ENCODE data around the gene BACE2.

The BACE2 gene

DNA sequence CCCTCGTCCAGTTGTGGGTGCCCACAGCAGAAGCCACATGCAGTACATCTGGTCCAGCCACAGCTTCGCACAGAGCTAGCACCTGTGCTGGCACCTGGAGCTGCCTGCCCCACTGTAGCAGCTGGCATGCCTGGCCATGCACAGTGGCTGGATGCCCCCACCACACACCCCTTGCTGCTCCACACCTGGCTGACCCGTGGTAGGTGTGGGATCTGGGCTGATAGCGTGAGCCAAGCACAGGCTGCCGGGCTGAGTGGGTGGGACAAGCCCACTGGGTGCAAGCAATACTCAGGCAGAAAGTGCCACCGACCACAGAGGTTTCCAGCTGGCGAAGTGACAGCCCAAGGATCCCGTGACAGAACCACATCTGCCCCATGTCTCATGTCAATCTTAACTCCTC lies 30.6 kb upstream of the BACE2 start:
- no peak overlapping the region for H3K27ac ChIP-seq (ENCODE audit: low read depth, low read length)
- no peak overlapping the region for H3K4me3 ChIP-seq (ENCODE audit: low read depth, low read length)
- H3K36me3 ChIP-seq (ENCODE audit: control insufficient read depth, insufficient read depth, low read length), result no peaks in the 10 kb centered on the region
- no peaks in the 10 kb centered on the region for H3K4me1 ChIP-seq (ENCODE audit: control insufficient read depth, insufficient read depth, low read length)
- no peak overlapping the region for H3K9ac ChIP-seq (ENCODE audit: low read length)
- H3K27me3 ChIP-seq (ENCODE audit: control insufficient read depth, insufficient read depth, low read length), result no peaks in the 10 kb centered on the region
- H3K9me3 ChIP-seq (ENCODE audit: control insufficient read depth, insufficient read depth, low read depth, low read length), result peaks cover 14% of the 10 kb centered on the region; the same call in 1 of the 2 replicates

DNA sequence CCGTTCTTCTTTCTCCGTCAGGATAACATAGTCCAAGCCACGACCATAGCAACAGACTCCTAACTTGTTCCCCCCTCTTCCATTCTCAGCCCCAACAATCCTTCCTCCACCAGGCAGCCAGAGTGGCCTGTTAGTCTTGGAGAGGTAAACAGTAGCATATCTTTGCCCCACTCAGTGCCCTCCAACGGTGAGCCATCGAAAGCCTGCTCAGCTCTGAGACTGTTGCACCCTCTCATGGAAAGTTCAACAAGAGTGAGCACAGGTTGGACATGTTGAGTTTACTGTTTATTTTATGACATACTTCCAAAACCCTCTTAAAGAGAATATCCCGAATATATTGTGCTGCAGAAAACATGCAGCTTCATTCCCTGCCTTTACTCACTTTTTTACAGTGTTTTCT lies 30.1 kb upstream of the BACE2 start:
- Histone ChIP-seq H3K9ac (ENCODE audit: low read length) (no peak overlapping the region), H3K36me3 (ENCODE audit: control insufficient read depth, insufficient read depth, low read length) (no peaks in the 10 kb centered on the region), H3K4me1 (ENCODE audit: control insufficient read depth, insufficient read depth, low read length) (no peaks in the 10 kb centered on the region), H3K27me3 (ENCODE audit: control insufficient read depth, insufficient read depth, low read length) (no peaks in the 10 kb centered on the region), H3K27ac (ENCODE audit: low read depth, low read length) (no peak overlapping the region), H3K4me3 (ENCODE audit: low read depth, low read length) (no peak overlapping the region), H3K9me3 (ENCODE audit: control insufficient read depth, insufficient read depth, low read depth, low read length) (peaks cover 14% of the 10 kb centered on the region; the same call in 1 of the 2 replicates)

DNA sequence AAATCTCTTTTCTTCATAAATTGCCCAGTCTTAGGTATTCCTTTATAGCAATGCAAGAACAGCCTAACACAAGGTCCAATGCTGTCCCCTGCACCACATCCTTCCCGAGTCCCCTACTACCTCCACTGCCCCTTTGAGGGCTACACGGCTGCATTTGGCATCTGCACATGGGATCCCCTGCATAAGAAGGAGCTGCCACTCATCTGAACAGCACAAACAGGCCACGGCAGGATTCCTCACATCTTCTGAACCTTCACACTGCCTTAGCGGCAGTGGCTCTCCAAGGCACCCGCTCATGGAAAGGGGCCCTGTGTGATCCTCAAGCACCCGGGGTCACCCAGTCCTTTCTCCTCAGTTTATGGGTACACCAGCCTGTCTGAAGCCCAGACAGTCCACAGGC lies 29.2 kb upstream of the BACE2 start:
- no peaks in the 10 kb centered on the region for H3K27me3 ChIP-seq (ENCODE audit: control insufficient read depth, insufficient read depth, low read length)
- no peak overlapping the region for H3K27ac ChIP-seq (ENCODE audit: low read depth, low read length)
- no peaks in the 10 kb centered on the region for H3K4me1 ChIP-seq (ENCODE audit: control insufficient read depth, insufficient read depth, low read length)
- peaks cover 14% of the 10 kb centered on the region; the same call in 1 of the 2 replicates for H3K9me3 ChIP-seq (ENCODE audit: control insufficient read depth, insufficient read depth, low read depth, low read length)
- no peaks in the 10 kb centered on the region for H3K36me3 ChIP-seq (ENCODE audit: control insufficient read depth, insufficient read depth, low read length)
- no peak overlapping the region for H3K9ac ChIP-seq (ENCODE audit: low read length)
- no peak overlapping the region for H3K4me3 ChIP-seq (ENCODE audit: low read depth, low read length)

DNA sequence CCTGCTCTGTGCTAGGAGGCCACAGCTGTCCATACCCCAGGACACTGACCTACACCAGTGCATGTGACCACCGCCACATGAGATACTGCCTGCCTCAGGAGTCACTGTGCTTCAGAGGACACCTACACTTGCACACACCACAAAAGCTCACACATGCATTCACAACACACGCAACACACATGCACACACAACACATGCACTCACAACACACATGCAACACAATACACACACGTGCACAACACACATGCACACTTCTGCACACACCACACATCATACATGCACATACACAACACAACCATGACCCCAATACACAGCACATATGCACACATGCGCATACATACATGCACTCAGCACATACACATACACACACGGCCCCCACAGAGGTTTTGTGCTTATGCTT lies 28.7 kb upstream of the BACE2 start:
- Histone ChIP-seq H3K4me3 (ENCODE audit: low read depth, low read length) (no peak overlapping the region), H3K27ac (ENCODE audit: low read depth, low read length) (no peak overlapping the region), H3K36me3 (ENCODE audit: control insufficient read depth, insufficient read depth, low read length) (no peaks in the 10 kb centered on the region), H3K9ac (ENCODE audit: low read length) (no peak overlapping the region), H3K4me1 (ENCODE audit: control insufficient read depth, insufficient read depth, low read length) (no peaks in the 10 kb centered on the region), H3K9me3 (ENCODE audit: control insufficient read depth, insufficient read depth, low read depth, low read length) (peaks cover 14% of the 10 kb centered on the region; the same call in 1 of the 2 replicates), H3K27me3 (ENCODE audit: control insufficient read depth, insufficient read depth, low read length) (no peaks in the 10 kb centered on the region)

DNA sequence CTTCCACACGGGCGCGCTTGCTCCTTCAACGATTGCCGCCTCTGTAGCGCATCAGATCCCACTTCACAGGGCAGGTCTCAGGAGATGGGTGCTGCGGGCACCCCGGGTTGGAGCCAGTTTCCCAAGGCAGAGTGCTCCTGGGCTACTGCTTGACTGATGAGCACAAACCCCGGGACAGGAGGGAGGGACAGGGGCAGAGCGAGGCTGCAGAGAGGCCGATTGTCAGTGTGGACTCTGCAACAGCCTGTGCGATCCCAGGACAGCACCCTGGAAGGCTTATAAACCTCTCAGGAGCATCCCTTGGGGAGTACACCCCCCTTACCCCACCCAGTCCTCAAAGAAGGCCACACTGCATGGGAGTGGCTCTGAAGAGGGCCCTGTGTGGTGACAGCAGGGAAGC lies 28.0 kb upstream of the BACE2 start:
- Histone ChIP-seq H3K36me3 (ENCODE audit: control insufficient read depth, insufficient read depth, low read length) (no peaks in the 10 kb centered on the region), H3K9ac (ENCODE audit: low read length) (no peak overlapping the region), H3K9me3 (ENCODE audit: control insufficient read depth, insufficient read depth, low read depth, low read length) (peaks cover 14% of the 10 kb centered on the region; the same call in 1 of the 2 replicates), H3K4me1 (ENCODE audit: control insufficient read depth, insufficient read depth, low read length) (no peaks in the 10 kb centered on the region), H3K27me3 (ENCODE audit: control insufficient read depth, insufficient read depth, low read length) (0 out of 2 replicates have a peak, but pooled peaks cover 1% of the 10 kb centered on the region), H3K27ac (ENCODE audit: low read depth, low read length) (no peak overlapping the region), H3K4me3 (ENCODE audit: low read depth, low read length) (no peak overlapping the region)

DNA sequence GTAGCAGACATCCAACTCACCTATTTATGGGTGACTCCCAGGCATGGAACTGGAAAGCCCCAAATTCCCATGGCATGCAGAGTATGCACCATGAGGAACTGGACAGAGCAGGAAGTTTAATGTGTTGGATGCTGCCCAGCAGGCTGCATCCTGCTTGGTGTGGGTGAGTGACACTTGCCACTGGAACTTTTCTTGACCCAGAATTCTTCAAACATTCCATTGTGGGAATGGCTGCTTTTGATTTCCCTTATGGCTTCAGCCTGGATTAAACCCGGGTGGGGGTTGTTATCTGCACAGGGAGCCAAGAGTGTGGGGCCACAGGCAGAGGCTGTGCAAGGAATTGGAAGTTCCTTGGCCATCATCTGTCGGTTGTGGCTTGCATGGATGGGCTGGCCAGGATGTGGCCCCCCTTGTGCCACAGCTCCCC lies 26.9 kb upstream of the BACE2 start:
- H3K9me3 ChIP-seq (ENCODE audit: control insufficient read depth, insufficient read depth, low read depth, low read length), result peaks cover 14% of the 10 kb centered on the region; the same call in 1 of the 2 replicates
- H3K27ac ChIP-seq (ENCODE audit: low read depth, low read length), result no peak overlapping the region
- no peak overlapping the region for H3K9ac ChIP-seq (ENCODE audit: low read length)
- H3K4me1 ChIP-seq (ENCODE audit: control insufficient read depth, insufficient read depth, low read length), result no peaks in the 10 kb centered on the region
- H3K36me3 ChIP-seq (ENCODE audit: control insufficient read depth, insufficient read depth, low read length), result no peaks in the 10 kb centered on the region
- H3K4me3 ChIP-seq (ENCODE audit: low read depth, low read length), result no peak overlapping the region
- H3K27me3 ChIP-seq (ENCODE audit: control insufficient read depth, insufficient read depth, low read length), result 0 out of 2 replicates have a peak, but pooled peaks cover 4% of the 10 kb centered on the region

DNA sequence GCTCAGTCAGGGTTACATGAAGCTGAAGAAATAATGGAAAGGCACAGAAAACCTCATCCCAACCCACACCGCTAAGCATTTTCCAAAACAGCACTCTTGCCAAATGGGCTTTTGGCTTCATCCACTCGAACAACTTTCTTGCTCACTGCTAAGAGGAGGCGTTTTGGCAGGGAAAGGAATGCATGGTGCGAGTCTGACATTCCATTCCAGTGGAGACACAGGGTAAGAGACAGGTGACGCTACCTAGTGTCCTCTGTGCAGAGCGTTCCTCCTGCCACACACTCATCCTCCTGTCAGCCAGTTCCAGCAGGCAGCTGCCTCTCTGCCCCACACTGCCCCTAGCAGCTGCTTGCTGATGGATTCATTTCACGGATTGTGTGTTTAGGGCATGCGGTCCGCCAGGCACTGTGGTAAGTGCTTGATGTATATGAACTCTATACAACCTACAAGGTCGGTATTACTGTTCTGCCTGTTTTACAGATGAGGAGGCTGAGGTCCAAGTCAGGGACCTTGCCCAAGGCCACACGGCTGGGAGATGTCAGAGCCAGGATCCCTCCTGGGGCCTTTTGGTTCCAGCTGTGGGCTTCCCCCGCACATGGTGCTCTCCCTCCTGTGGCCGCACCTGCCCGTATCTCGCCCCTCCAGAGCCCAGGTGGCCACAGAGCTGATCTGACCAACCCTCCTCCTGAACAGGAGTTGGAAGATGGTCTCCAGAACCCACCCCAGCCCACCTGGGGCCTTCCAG lies 25.7 kb upstream of the BACE2 start:
- Histone ChIP-seq H3K36me3 (ENCODE audit: control insufficient read depth, insufficient read depth, low read length) (no peaks in the 10 kb centered on the region), H3K9me3 (ENCODE audit: control insufficient read depth, insufficient read depth, low read depth, low read length) (peaks cover 5% of the 10 kb centered on the region; the same call in 1 of the 2 replicates), H3K4me3 (ENCODE audit: low read depth, low read length) (no peak overlapping the region), H3K4me1 (ENCODE audit: control insufficient read depth, insufficient read depth, low read length) (peaks cover 4% of the 10 kb centered on the region; the same call in 1 of the 2 replicates), H3K27ac (ENCODE audit: low read depth, low read length) (no peak overlapping the region), H3K27me3 (ENCODE audit: control insufficient read depth, insufficient read depth, low read length) (0 out of 2 replicates have a peak, but pooled peaks cover 4% of the 10 kb centered on the region), H3K9ac (ENCODE audit: low read length) (no peak overlapping the region)

DNA sequence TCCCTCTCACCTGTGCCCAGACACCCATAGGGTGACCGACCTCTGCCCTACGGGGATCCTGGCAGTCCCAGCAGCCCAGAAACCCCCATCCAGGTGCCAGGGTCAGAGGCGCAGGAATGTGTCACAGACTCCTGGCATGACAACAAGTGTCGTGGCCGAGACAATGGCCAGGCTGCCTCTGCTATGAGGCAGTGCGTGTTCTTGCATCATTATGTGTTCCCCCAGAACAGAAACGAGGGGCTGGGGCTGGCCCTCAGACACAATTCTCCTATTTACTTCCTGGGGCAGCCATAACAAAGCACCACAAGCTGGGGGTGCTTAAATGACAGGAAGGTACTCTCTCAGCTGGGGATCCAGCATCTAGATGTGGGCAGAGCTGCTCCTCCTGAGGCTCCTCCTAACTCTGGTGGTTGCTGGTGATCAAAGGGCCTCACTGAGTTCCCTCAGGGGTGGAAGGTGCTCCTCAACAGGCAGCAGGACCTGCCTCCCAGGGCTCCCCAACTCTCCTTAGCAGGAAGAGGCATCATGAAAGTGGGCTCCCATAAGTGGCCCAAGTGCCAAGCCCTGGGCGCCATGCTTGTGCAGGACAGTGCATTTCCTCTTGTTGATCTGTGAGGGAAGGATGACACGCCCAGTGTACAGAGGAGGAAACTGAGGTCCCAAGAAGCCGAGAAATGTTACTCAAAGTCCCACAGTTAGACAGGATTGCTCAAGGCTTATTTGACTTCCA lies 24.2 kb upstream of the BACE2 start:
- H3K27ac ChIP-seq (ENCODE audit: low read depth, low read length), result no peak overlapping the region

DNA sequence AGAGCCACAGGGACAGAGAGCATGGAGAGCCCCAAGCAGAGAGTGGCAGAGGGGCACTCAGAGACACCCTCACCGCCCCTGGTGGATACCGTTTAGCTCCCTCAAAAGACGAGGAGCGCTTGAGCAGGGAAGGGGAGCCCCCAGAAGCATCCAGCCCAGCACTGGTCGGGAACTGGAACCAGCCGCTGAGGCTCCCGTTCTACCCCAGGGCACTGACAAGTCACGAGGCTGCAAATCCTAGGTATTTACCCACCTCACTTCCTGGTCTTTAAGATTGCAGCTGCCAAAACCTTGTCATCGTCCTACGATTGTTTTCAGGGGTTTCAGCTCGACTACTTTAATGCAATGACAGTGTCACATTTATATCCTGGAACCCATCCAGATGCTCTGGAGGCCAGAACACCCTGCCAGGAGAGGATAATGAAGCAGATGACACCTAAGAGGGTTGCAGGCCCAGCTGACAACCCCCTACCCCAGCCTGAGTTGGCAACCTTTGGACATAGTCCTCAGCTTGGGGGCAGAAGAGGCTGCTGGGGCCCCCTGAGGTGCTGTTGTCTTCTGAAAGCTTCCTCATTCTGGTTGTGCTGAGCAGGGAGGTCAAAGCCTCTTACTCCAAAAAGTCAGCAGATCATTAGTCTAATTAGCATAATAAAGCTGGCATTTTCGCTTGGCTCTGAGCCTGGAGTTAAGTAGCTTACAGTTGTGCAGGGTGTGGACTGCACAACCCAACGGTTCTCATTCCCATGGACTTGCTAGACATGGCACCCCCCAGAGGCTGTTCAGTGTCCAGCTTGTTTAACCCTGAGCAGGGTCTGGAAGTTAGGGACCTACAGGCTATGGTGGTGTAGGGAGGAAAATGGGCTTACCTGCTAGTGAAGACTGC lies 20.6 kb upstream of the BACE2 start:
- H3K36me3 ChIP-seq (ENCODE audit: control insufficient read depth, insufficient read depth, low read length), result no peaks in the 10 kb centered on the region
- no peak overlapping the region for H3K4me3 ChIP-seq (ENCODE audit: low read depth, low read length)
- H3K4me1 ChIP-seq (ENCODE audit: control insufficient read depth, insufficient read depth, low read length), result peaks cover 16% of the 10 kb centered on the region
- no peak overlapping the region for H3K9ac ChIP-seq (ENCODE audit: low read length)
- no peak overlapping the region for H3K27ac ChIP-seq (ENCODE audit: low read depth, low read length)
- H3K9me3 ChIP-seq (ENCODE audit: control insufficient read depth, insufficient read depth, low read depth, low read length), result no peaks in the 10 kb centered on the region
- peaks cover 31% of the 10 kb centered on the region for H3K27me3 ChIP-seq (ENCODE audit: control insufficient read depth, insufficient read depth, low read length)

More for the DNA sequence above, 24.2 kb upstream of the BACE2 start:
- H3K4me1 ChIP-seq (ENCODE audit: control insufficient read depth, insufficient read depth, low read length), result peaks cover 16% of the 10 kb centered on the region
- H3K9me3 ChIP-seq (ENCODE audit: control insufficient read depth, insufficient read depth, low read depth, low read length), result no peaks in the 10 kb centered on the region
- H3K9ac ChIP-seq (ENCODE audit: low read length), result no peak overlapping the region
- no peak overlapping the region for H3K4me3 ChIP-seq (ENCODE audit: low read depth, low read length)
- H3K27me3 ChIP-seq (ENCODE audit: control insufficient read depth, insufficient read depth, low read length), result peaks cover 12% of the 10 kb centered on the region
- H3K36me3 ChIP-seq (ENCODE audit: control insufficient read depth, insufficient read depth, low read length), result no peaks in the 10 kb centered on the region

DNA sequence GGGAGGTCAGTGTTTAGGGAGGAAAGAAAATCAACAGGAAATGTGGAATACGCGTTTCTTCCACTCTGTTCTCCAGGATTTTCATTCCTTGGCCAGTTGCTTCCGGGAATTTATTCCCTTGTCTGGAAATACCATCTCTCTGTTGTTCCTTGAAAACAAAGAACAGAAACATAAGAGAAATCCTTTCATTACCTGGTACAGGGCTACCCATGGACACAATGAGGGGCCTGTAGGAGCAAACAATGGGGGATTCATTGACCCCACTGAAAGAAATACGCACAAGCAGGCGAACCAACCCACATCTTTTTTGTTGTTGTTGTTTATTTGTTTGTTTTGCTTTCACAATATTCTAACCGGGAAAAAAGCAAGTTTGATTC lies 20.0 kb upstream of the BACE2 start:
- Histone ChIP-seq H3K9me3 (ENCODE audit: control insufficient read depth, insufficient read depth, low read depth, low read length) (no peaks in the 10 kb centered on the region), H3K27ac (ENCODE audit: low read depth, low read length) (no peak overlapping the region), H3K4me1 (ENCODE audit: control insufficient read depth, insufficient read depth, low read length) (peaks cover 16% of the 10 kb centered on the region), H3K36me3 (ENCODE audit: control insufficient read depth, insufficient read depth, low read length) (no peaks in the 10 kb centered on the region), H3K4me3 (ENCODE audit: low read depth, low read length) (no peak overlapping the region), H3K27me3 (ENCODE audit: control insufficient read depth, insufficient read depth, low read length) (peaks cover 31% of the 10 kb centered on the region), H3K9ac (ENCODE audit: low read length) (no peak overlapping the region)

Measured in HUES6 (cell line).